Measurements from ENCODE around the gene CHN2.

CHN2 gene

GRCh38 chr7:29488977-29489376 is 294.4 kb downstream of the CHN2 start:
- ChIA-PET POLR2A (no interaction called here), CTCF (no interaction called here)
- no peak for DNase-seq (ENCODE audit: extremely low spot score)
- no peak for TF ChIP-seq CTCF (IDR thresholded peaks at IDR 0.05; ENCODE audit: control extremely low read depth, extremely low read depth, low read depth, missing control alignments)

DNA sequence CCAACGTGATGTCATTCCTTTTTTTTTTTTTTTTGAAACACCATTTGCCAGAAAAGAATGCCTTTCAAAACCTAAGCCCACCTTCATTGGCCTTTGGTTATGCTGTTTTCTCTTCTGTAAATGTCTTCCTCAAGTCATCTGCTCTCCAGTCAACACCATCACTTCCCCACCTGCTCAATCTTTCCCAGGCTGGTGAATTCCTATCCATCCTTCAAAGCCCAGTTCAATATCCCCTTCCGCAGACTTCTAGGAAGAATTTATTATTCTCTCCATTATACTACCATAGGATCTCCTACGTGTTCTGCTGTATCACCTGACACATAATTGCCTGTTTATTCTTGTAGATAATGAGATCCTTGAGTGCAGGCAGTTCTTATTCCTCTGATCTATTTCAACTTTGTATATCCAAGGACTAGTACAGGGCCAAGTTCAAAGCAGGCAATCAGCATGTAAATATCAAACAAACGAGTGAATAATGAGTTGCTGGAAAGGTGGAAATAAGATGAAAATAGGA is 295.6 kb downstream of the CHN2 start:
- no peak for DNase-seq (ENCODE audit: extremely low spot score)
- no peak for TF ChIP-seq CTCF (IDR thresholded peaks at IDR 0.05; ENCODE audit: control extremely low read depth, extremely low read depth, low read depth, missing control alignments)
- ChIA-PET POLR2A (no interaction called here), CTCF (interaction anchor here (1.2 to 1.9 kb wide), 2 partner anchors 11 kb away, joined by 3 to 4 read pairs; no protein-coding TSS in a partner anchor)

- no peak for DNase-seq (ENCODE audit: extremely low spot score)
- TF ChIP-seq CTCF (IDR thresholded peaks at IDR 0.05; ENCODE audit: control extremely low read depth, extremely low read depth, low read depth, missing control alignments) = no peak
- POLR2A ChIA-PET = no interaction called here
- CTCF ChIA-PET = no interaction called here
Measured at GRCh38 chr7:29494350-29494749, 299.8 kb downstream of the CHN2 start.

DNA sequence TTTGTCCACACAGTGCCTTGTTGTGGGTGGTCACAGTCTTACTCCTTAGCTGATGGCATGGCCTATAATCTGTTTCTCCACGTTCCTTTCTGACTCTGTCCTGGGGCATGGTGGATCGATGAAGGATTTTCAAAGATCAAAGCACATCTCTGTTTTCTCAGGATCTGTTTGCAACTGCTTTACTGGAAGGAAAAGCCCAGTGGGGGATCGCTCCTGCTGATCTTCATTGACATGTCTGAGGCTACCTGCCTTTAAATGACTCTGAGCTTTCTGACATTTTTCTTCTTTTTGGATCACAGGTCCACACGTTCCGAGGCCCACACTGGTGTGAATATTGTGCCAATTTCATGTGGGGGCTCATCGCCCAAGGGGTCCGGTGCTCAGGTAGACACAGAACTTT is 301.1 kb downstream of the CHN2 start:
- no peak for TF ChIP-seq CTCF (IDR thresholded peaks at IDR 0.05; ENCODE audit: control extremely low read depth, extremely low read depth, low read depth, missing control alignments)
- CTCF ChIA-PET = interaction anchor here (1.4 to 2.0 kb wide), 2 partner anchors 9 to 15 kb away, joined by 3 to 5 read pairs; no protein-coding TSS in a partner anchor
- DNase-seq (ENCODE audit: extremely low spot score) = no peak
- POLR2A ChIA-PET = no interaction called here

GRCh38 chr7:29496355-29497020 is 301.9 kb downstream of the CHN2 start:
- ChIA-PET CTCF (interaction anchor here (1.4 to 2.0 kb wide), 2 partner anchors 10 to 16 kb away, joined by 3 to 5 read pairs; no protein-coding TSS in a partner anchor), POLR2A (no interaction called here)
- DNase-seq (ENCODE audit: extremely low spot score) = no peak
- TF ChIP-seq CTCF (IDR thresholded peaks at IDR 0.05; ENCODE audit: control extremely low read depth, extremely low read depth, low read depth, missing control alignments) = no peak

DNA sequence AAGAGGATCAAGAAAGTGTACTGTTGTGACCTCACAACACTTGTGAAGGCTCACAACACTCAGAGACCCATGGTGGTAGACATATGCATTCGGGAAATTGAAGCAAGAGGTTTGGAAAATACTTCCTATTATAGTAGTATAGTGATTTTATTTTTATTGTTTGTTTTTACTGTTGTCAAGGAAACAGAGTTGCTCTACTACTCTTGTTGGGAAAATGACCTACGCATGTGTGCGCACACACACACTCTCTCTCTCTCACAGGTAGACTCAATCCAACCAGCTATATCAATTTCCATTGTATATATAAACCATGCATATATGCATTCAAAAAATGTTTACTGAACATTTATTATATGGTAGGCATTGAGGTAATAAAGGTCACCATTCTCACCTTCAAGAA is 305.4 kb downstream of the CHN2 start:
- POLR2A ChIA-PET = no interaction called here
- CTCF ChIA-PET = interaction anchor here (1.1 to 1.5 kb wide), 2 partner anchors 9 to 10 kb away, joined by 3 to 4 read pairs; no protein-coding TSS in a partner anchor
- TF ChIP-seq CTCF (IDR thresholded peaks at IDR 0.05; ENCODE audit: control extremely low read depth, extremely low read depth, low read depth, missing control alignments) = no peak
- no peak for DNase-seq (ENCODE audit: extremely low spot score)

Data from GM10248 (cell line).